Stimulated activated naive CD8-positive, alpha-beta T cell treated with anti-CD3 and anti-CD28 coated beads, Interleukin-15, Interleukin-2, amounts not matched to agents 100 U/mL and 50 U/mL, for 24 hours (primary cell): ENCODE data around the gene KIAA0513.

Experiments
- ATAC-seq: fragments of 150-1000 bp; cut with Tn5 transposase; one replicate; pipeline ENCODE4 v1.10.0; 2021
- DNase-seq: peaks from one replicate; pipeline ENCODE4 v3.0.0; 2021

Gene KIAA0513

DNA sequence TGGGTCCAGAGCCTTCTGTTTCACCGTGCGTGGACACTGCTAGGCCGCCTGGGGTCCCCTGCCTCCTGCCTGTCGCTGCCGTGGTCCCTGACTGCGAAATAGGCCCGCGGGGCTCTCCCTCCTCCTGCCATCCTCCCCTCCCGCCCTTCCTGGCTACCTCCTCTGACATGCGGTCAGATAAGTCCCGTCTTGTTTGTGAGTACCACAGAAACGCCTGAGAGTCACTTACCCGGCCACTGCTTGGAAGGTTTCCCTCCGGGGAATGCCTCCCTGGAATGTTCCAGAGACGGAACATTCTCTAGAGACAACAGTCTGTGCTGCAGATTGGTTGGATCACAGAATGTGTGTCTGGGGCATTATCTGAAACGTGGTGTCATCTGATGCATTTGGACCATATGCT lies 61.9 kb downstream of the KIAA0513 start:
- ATAC-seq: no peak
- no peak for DNase-seq

DNA sequence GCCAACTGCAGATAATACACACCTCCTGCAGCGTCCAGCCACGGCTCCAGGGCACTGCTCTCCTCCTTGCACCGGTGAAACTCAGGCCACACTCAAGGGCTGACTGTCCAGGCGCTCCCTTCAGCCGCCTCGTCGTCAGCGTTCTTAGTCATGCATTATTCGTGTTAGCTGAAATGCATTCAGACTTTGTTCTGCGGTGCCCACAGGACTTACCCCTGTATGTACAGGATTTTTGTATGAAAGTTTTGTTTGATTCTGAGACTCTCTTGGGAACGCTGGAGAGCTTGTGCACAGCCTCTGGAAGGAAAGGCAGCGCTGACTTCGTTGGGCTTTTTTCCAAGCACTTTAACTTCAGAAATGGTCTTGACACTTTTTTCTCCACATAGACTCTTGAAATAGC lies 62.6 kb downstream of the KIAA0513 start:
- ATAC-seq: no peak
- DNase-seq: no peak

DNA sequence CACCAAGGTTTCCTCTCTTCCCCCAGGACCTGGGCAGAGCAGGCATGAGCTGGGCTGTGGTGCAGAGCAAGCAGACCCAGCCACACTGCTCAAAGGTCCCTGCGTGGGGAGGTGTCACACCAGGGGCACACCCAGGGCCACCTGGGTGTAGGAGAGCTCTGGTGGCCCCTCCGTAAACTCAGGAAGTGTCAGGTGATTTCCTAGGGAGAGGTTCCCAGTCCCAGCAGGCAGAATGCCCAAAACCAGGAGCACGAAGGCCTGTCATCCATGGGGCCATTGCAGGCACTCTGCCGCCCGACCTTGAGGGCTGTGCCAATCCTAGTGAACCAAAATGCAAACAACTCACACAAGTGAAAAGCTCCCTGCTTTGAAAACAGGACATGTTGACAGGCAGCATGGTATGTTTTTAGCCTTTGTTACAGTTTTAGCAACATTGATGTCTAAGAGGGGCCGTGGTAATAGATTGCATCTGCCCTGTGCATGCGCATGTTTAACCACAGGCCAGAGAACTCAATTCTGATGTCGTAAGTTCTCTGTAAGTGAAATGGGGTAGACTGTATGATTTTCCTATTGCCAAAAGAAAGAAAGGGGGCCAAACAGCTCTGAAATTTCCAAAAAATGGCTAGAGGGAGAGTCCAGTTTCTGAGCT lies 63.4 kb downstream of the KIAA0513 start:
- ATAC-seq: no peak
- DNase-seq: no peak

DNA sequence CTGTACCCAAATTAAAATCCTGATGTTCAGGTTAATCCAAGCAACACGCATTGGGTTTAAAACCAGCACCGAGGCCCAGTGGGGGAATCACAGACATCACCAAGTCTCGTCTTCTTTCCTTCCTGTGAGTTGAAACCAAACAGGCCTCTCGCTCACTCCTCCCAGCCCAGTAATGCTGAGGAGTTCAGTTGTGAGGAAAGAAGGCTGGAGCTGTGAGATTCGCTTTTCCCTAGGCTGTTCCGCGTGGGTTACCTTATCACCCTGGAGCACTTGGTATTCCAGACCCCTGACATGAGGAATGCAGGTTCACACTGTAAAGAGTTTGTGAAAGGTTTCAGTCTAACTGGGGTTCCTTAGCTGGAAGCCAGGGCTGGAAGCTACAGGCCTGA lies 63.9 kb downstream of the KIAA0513 start:
- ATAC-seq: no peak
- no peak for DNase-seq

DNA sequence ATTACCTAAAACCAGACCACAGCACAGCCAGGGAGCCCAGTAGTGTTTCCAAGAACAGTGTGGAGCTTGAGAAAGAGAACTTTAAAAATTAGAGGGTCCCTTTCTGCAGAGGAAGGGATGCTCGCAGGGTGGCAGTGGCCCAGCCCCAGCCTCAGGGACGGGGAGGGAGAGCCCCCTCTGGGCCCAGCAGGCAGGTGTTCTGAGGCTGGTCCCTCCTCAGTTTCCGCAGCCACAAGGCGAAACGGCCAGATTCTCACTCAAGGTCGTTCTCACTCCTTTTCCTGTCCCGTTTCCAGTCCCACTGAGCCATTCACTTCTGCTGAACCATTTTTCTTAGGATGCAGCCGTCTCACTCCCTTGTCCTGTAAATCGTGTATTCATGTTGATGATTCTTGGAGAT lies 64.7 kb downstream of the KIAA0513 start:
- DNase-seq (no peak), ATAC-seq (no peak)

DNA sequence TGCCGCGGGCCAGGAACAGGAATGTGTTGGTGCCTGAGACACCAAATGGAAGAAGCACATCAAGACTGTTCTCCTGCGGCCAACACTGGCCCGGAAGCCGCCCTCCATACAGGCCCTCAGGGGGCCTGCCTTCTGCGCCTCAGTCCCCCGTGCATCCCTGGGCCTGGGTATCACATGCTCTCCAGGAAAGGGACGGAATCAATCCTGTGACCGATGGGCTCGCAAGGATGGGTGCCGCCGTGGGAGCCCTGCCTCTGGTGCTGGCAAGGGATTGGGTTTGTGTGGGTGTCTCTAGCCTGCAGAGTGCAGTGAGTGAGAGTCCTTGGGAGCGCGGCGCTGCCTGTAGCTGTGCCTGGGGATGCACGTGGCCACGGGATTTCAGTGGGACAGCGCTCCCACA lies 65.3 kb downstream of the KIAA0513 start:
- no peak for DNase-seq
- no peak for ATAC-seq

DNA sequence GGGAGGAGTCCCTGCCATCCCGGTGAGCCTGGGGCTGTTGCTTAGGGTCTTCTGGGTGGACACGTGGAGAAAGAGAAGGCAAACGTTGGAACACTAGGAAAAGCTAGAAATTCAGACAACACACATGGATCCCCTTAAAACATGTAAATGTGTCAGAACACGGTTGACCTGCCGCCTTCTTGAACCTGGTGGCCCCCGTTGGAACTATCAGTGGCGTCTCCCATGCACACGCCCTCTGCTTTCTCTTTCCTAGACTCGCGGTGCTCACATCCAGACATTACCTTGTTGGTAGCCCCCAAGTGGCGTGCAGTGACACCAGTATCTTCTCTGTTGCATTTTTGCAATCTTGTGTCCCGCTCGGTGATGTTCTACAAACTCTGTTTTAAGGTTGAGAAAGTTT lies 66.1 kb downstream of the KIAA0513 start:
- ATAC-seq (no peak), DNase-seq (no peak)

DNA sequence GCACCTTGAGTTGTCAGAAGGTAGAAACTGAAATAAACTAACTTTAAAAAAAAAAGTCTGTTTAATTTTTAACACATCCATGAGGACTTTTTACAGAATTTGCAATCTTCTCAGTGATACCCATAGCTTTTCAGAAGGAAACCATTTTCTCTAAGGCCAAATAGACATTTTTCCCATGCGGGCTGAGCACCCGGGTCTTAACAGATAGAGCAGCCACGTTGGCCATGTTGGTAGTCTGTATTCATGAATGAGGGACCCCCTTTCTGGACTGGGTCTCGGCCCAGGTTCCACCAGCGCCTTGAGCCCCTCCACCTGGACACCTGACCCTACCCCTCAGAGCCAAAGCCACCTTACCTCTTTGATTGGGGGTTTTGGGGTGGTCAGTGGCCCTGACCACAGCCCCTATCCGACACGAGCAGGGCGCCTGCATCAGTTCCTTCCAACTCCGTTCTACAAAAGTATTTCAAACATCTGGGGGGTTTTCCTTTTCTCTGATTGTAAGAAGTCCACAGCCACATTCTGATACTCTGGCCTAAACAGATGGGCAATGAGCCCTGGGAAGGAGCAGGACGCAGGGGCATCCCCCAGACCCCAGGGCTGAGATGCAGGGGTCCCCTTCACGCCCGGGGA lies 66.7 kb downstream of the KIAA0513 start:
- DNase-seq: no peak
- no peak for ATAC-seq

DNA sequence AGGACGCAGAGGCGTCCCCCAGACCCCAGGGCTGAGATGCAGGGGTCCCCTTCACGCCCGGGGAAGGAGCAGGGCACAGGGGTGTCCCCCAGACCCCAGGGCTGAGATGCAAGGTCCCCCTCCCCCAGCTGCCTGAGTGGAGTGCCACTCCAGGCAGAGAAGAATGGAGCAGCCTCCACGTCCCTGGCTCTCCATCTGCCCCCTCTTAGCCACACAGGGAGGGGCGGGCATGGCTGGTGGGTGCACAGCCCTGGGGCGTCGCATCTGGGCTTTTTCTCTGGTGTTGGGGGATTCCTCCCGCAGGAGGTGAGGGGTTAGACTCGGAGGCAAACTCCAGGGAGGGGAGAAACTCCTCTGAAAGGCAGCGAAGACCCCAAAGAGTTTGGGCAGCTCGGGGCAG lies 67.2 kb downstream of the KIAA0513 start:
- ATAC-seq (no peak), DNase-seq (no peak)

DNA sequence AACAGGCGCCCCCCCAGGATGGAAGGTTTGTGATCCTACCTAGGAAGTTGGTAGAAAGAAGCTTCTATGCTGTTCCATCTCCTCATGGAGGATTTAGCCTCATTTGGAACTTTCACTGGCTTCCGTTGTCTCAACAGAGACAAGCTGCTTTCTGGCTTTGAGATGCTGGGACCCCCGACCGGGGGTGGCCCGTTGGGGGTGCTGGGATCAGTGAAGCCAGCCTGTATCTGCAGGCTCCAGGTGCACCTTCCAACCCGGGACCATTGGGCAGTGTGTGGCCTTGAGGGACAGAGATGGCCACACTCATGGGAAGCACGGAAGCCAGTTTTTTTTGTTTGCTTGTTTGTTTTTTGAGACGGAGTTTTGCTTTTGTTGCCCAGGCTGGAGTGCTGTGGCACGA lies 69.3 kb downstream of the KIAA0513 start:
- no peak for DNase-seq
- ATAC-seq: no peak

DNA sequence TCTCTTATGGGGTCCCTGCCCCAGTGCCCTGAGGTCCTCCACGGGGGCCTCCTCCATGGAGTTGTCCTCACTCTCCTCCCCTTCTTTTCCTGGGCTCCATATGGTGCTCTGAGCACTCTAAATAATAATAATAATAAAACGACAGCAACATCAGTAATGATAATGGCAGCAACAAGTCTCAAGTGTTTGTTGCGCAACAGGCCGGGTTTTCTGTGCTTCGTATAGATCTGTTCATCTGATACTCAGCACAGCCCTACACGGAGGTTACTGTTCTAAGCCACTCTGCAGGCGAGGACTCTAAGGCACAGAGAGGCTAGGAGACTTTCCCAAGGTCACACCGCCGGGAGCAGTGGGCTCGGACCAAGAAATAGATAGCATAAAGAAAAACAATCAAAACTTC lies 71.0 kb downstream of the KIAA0513 start:
- DNase-seq (no peak), ATAC-seq (no peak)

DNA sequence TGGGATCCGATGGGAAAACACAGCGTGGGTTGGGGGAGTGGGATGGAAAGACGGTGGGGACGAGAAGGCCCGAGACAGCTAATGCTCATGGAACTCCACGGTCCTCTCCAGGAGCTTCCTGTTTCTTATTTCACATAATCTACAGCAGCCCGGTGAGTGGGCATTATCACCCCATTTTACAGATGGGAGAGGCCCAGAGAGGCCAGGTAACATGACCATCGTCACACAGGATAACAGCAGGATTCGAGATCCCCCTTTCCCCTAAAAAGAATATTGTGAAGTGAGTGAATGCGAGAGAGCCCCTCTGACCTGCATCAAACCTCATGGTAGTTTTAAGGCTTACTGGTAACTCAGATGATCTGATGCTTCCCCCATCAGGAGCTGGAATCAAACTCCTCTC lies 72.7 kb downstream of the KIAA0513 start:
- ATAC-seq: no peak
- DNase-seq: no peak

DNA sequence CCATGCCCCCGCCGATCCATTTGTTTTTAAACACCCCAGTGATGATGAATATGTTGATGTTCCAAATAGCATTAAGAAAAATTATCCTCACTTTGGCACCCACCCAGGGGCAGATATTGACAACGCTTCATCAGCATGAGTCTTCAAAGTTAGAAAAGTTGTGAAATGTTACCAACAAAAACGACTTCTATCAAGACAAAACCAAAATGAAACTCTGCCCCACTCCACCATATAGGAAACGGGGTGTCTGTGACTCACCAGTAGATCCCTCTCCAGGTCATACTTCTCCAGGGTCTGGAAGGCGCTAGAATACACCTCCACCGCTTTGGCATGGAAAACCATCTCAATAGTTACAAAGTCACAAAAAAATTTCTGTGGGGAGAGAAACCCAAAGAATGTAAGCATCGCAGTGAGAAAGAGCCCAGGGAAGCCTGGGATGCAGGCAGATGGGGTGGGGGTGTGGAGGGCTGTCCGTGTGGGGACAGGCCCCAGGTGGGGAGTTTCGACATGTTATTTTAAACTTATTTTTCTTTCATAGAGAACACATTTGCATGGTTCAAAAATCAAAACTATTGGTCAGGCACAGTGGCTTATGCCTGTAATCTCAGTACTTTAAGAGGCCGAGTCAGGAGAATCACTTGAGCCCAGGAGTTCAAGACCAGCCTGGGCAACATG lies 74.5 kb downstream of the KIAA0513 start:
- DNase-seq (no peak), ATAC-seq (no peak)

DNA sequence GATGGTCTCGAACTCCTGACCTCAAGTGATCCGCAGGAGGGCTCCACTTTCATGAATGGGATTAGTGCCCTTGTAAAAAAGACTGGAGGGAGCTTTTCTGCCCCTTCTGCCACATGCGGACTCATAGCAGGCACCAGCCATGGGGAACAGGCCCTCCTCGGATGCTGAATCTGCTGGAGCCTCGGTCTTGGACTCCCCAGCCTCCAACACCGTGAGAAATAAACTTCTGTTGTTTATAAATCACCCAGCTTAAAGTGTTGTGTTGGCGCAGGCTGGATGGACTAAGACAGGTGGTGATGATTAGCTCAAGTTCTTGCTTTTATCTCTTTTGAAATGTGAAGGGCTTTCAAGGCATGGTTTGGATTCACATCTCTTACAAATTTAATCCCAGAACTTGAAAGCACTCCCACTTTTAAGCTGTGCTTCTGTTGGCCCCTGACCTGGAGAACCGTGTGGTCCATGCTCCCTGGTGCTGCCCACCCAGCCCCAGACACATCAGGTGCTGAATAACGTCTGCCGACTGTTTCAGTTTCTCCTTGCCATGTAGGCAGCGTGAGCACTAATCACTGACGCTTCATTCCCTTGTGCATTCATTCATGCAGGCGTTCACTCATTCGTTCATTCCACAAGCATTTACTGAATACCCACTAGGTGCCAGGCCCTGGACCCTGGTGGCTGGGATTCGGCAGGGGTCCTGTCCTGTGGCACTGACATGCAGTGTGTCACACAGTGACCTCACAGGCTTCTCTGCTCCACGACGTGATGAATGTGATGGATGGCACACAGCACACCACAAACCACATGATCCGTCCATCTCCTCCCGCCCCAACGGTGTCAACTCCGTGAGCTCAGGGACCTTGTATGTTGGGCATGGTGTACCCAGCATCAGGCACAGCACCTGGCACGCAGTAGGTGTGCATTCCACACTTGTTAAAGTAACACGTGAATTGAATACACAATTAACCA lies 75.8 kb downstream of the KIAA0513 start:
- ATAC-seq (no peak), DNase-seq (no peak)

DNA sequence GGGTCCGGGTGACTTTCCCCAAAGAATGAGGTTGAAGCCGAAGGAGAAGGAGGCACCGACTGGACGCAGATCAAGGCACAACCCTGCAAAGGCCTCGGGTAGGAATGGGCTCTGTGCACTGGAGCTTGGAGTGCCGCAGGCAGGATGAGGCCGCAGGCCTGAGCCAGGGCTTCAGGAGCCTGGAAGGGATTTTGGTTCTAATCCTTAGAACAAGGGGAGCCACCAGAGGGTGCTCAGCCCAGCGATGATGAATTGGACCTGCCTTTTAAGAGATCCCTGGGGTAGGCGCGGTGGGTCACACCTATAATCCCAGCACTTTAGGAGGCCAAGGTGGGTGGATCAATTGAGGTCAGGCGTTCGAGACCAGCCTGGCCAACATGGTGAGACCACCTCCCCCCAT lies 76.6 kb downstream of the KIAA0513 start:
- ATAC-seq (no peak), DNase-seq (no peak)

DNA sequence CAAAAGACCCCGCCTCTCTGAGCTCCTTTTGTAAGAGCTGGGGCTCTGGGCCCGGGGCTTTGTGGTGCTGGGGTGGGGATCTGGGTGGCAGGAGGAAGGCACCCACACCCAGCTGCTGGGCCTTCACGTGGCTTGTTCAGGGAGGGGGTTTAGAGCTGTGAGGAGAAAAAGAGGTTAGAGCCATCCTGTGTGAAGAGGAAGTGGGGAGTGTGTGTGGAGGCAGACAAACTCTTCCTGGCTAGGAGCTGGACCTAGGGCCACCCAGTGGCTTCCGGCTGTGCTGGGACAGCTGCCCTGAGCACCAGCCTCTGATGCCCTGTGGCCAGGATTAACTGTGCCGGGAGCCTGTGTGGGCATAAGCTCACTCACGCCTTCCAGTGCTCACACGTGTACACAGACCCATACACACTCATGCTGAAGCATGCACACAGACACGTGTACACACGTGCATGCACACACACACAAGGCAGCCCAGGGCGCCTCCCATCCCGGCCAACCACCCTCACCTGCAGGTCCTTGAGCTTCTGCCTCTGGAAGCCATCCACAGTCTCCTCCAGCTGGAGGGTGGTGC lies 77.3 kb downstream of the KIAA0513 start:
- ATAC-seq: peak; percentile 42
- no peak for DNase-seq

DNA sequence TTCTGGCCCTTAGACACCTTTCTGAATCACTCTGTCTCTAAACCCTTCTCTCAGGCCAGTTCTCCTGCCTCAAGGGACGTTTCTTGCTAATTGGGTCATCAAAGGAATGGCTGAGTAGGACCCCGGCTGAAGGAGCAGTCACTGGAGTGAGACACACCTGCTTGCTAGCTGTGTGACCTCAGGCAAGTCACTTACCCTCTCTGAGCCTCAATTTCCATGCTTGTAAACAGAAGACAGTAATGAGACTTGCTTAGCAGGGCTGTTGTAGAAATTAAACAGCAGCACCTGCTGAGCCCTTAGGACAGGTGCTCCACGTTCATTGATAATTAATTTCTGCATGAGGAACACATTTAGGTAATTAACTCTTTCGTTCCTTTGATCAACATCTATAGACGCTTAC lies 77.9 kb downstream of the KIAA0513 start:
- DNase-seq: no peak
- ATAC-seq: no peak

DNA sequence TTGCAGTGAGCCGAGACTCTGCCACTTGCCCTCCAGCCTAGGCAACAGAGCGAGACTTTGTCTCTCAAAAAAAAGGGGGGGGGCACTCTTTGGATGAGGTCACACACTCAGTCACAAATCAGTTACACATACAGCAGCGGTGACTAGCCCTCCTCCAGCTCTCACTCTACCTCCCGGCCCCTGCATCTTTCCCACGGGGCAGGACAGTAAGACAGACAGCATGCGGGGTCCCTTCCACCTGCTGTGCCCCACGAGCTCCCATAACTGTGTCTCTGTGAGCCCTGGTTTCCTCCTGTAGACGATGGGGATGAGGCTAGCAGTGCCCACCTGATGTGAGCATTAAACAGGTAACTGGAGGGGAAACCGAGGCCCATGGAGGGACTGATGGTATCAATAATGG lies 79.5 kb downstream of the KIAA0513 start:
- DNase-seq: no peak
- no peak for ATAC-seq

DNA sequence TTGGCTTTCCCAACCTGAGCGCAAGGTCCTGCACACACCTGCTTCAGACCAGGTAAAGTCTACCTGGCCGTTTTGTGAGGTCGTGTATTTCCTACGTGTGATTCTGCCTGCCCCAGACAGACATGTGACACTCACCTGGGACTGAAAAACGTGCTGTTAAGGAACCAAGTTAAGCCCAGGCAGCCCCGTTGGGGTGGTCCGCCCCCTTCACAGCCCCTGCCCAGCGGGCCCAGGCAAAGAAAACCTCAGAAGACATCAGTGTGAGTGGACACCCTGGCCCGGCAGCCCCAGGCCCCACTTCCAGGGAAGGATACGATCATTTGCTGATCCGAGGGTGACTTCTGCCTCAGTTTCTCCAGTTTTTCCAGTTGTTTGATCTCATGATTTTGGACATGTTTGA lies 79.9 kb downstream of the KIAA0513 start:
- DNase-seq: no peak
- no peak for ATAC-seq

DNA sequence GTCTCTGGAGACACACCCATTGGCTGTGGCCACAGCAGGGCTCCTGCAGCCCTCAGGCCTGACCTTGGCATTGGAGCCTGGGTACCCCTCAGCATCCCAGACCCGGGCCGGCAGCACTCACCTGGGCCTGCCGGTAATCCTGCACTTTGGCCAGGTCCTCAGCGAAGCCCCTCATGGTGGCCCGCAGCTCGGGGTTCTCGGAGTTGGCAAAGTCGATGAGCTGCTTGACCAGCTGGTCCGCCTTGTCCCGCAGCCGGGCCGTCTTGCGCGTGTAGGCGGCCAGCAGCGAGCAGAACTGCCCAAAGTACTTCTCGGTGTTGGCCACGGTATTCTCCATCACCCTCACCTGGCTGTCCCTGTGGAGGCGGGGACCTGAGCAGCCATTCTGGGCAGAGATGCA lies 82.5 kb downstream of the KIAA0513 start:
- DNase-seq (no peak), ATAC-seq (no peak)

DNA sequence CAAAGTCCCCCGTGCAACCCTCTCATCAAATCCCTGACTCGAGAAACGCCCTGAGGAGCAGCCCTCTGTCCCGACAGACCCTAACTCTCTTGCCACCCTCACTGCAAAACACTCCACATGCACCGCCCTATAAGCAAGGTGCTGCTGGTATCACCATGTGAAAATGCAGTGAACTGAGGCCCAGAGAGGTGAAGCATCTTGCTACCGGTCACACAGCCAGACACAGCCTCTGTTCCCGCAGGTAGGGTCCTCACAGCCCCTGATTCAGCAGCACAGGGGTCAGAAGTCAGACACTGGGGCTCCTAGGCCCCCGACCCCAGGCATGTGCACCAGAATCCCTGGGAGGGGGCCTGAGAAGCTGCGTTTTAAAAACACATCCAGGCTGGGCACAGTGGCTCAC lies 83.6 kb downstream of the KIAA0513 start:
- no peak for DNase-seq
- no peak for ATAC-seq

DNA sequence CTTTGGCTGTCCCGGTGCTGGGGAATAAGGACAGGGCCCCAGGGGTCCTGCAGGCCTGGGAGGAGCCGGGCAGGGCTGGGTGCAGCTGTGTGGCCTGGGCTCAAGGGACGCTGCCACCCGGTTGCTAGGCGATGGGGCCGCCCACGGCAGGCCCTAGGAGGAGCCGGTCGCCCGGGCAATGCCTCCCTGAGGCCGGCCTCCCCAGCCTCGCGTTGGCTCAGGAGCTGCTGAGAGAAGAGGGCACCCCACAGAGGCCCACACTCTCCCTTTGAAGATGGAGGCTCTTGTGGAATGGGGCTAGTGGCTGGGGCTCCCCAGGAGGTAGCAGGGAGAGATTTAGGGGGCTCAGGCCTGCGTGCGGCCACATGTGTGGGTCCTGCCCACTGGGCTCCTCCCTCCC lies 84.8 kb downstream of the KIAA0513 start, which contains the start of gene CIBAR2:
Gene CIBAR2 (minus strand): TSS at position 109 of the 400 bp plus-strand sequence. CDS start 120 bp downstream, outside the sequence.
- ATAC-seq: no peak

More for the DNA sequence above, 84.8 kb downstream of the KIAA0513 start, which contains the start of gene CIBAR2:
- no peak for DNase-seq
